ENCODE results near the gene PRDM5. TPM values are rescaled to one million over a fixed set of nuclear protein-coding genes. Genes with fewer than 3 reads are reported as not detected.

Gene PRDM5
- total RNA-seq, 1 donor from 2014 or later: not detected

GRCh38 chr4:120722655-120723054 is 199.9 kb downstream of the PRDM5 start:
- Mint-ChIP-seq H3K36me3 (ENCODE audit: low read depth) (no peaks in the 10 kb centered on the region), H3K9me3 (no peaks in the 10 kb centered on the region), H3K4me1 (ENCODE audit: low read depth) (no peaks in the 10 kb centered on the region), H3K27me3 (ENCODE audit: insufficient read depth) (peaks cover 7% of the 10 kb centered on the region), H3K4me3 (no peak overlapping the region), H3K27ac (no peak overlapping the region)
- no peak for DNase-seq (ENCODE audit: low spot score)
- intact Hi-C loops (cut with micrococcal nuclease): no loop called here

- no peaks in the 10 kb centered on the region for H3K4me1 Mint-ChIP-seq (ENCODE audit: low read depth)
- no peak overlapping the region for H3K27ac Mint-ChIP-seq
- intact Hi-C loops (cut with micrococcal nuclease): no loop called here
- DNase-seq (ENCODE audit: low spot score): no peak
- no peak overlapping the region for H3K4me3 Mint-ChIP-seq
- peaks cover 11% of the 10 kb centered on the region for H3K27me3 Mint-ChIP-seq (ENCODE audit: insufficient read depth)
- H3K9me3 Mint-ChIP-seq: no peaks in the 10 kb centered on the region
- H3K36me3 Mint-ChIP-seq (ENCODE audit: low read depth): no peaks in the 10 kb centered on the region
These were observed 202.1 kb downstream of the PRDM5 start for GRCh38 chr4:120720354-120720934.

DNA sequence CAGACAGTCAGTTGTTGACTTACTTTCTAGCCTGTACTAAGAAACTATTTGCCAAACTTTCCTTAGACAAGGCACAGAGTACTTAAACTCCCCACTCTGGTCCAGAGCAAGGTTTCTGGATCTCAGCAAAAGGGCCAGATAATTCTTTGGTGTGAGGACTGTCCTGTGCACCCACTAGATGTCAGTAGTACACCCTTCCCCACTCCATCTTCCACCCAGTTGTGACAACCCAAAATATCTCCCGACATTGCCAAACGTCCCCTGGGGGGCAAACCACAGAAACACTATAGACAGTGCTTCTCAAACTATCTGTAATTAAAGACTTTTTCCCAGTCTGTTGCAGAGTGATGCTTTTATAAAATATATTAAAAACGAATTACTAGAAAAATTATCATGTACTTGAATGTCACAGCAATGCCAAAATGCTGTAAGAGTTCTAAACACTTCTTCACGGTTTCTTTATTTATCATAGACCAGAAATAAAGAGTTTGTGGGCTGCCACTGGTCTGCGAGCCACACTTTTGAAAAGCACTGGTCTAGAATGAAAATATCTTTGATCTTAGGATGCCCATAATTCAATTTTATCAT is 203.5 kb downstream of the PRDM5 start:
- intact Hi-C loops (cut with micrococcal nuclease): loop anchor here (1.0 to 5.0 kb wide), 4 partner anchors 258 to 588 kb away; no protein-coding TSS in a partner anchor
- Mint-ChIP-seq H3K4me3 (no peak overlapping the region), H3K9me3 (no peaks in the 10 kb centered on the region), H3K4me1 (ENCODE audit: low read depth) (no peaks in the 10 kb centered on the region), H3K36me3 (ENCODE audit: low read depth) (no peaks in the 10 kb centered on the region), H3K27me3 (ENCODE audit: insufficient read depth) (peaks cover 16% of the 10 kb centered on the region), H3K27ac (no peak overlapping the region)
- no peak for DNase-seq (ENCODE audit: low spot score)

DNA sequence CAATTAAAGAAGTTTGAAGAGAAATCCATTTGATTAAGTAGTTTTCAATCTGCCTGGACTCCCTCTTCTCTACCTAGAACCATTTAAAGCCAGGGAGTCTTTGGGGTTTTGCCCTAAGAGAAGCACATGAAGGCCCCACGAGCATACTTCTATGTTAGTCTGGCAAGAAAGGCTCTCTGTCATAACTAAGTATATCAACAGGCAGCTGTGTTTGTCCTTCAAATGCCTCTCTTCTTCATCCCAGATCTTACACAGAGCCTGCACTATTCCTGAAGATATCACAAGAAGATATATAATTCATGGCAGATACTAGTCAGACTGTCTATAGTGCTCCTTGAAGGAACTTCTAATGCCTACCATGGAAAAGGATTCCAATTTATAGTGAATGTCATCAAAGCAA is 206.2 kb downstream of the PRDM5 start:
- no peaks in the 10 kb centered on the region for H3K9me3 Mint-ChIP-seq
- no peaks in the 10 kb centered on the region for H3K4me1 Mint-ChIP-seq (ENCODE audit: low read depth)
- no peak overlapping the region for H3K4me3 Mint-ChIP-seq
- no peak overlapping the region for H3K27ac Mint-ChIP-seq
- H3K36me3 Mint-ChIP-seq (ENCODE audit: low read depth): no peaks in the 10 kb centered on the region
- intact Hi-C loops (cut with micrococcal nuclease): loop anchor here (5.0 kb wide), 1 partner anchor 559 kb away; no protein-coding TSS in a partner anchor
- no peak for DNase-seq (ENCODE audit: low spot score)
- H3K27me3 Mint-ChIP-seq (ENCODE audit: insufficient read depth): peaks cover 15% of the 10 kb centered on the region

- no peaks in the 10 kb centered on the region for H3K4me1 Mint-ChIP-seq (ENCODE audit: low read depth)
- no peak for DNase-seq (ENCODE audit: low spot score)
- H3K36me3 Mint-ChIP-seq (ENCODE audit: low read depth): no peaks in the 10 kb centered on the region
- intact Hi-C loops (cut with micrococcal nuclease): loop anchor here (5.0 kb wide), 1 partner anchor 557 kb away; no protein-coding TSS in a partner anchor
- no peaks in the 10 kb centered on the region for H3K9me3 Mint-ChIP-seq
- no peak overlapping the region for H3K27ac Mint-ChIP-seq
- peaks cover 15% of the 10 kb centered on the region for H3K27me3 Mint-ChIP-seq (ENCODE audit: insufficient read depth)
- H3K4me3 Mint-ChIP-seq: no peak overlapping the region
These were observed 208.0 kb downstream of the PRDM5 start for GRCh38 chr4:120714417-120715010.

DNA sequence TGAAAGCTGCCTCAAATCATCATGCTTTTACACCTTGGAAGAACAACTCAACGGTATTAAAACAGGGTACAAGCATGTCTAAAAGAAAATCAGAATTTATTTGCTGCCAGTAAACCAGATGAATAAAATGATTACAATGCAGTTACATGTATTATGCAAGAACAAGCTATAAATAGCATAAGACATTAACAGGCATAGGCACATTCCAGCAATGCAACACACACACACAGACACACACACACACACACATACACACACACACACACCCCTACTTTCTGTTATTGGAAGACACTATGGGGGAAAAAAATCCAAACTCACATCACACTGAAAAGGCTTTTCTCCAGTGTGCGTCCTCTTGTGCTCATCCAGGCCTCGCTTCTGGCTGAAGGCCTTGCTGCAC is 212.5 kb downstream of the PRDM5 start:
- Mint-ChIP-seq H3K4me3 (no peak overlapping the region), H3K4me1 (ENCODE audit: low read depth) (no peaks in the 10 kb centered on the region), H3K9me3 (no peaks in the 10 kb centered on the region), H3K27me3 (ENCODE audit: insufficient read depth) (peaks cover 7% of the 10 kb centered on the region), H3K36me3 (ENCODE audit: low read depth) (no peaks in the 10 kb centered on the region), H3K27ac (no peak overlapping the region)
- intact Hi-C loops (cut with micrococcal nuclease): no loop called here
- DNase-seq (ENCODE audit: low spot score): no peak

DNA sequence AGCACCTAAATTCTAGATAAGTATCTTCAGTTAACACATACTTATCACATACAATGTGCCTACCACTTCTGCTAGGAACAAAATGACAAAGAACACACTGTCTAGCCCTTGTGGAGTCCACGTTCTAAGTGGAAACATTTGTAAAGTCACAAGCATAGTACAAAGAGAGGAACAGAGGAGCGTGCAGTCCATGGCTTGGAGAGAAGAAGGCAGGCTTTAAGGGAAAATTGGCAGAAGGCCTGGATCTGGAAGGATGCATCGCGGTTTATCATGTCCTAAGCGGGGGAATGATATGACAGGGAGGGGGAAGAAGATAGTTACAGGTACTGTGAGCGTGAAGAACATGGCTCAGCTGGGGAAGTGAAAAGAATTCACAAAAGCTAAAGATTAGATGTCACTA is 218.0 kb downstream of the PRDM5 start:
- intact Hi-C loops (cut with micrococcal nuclease): no loop called here
- H3K9me3 Mint-ChIP-seq: no peaks in the 10 kb centered on the region
- no peak overlapping the region for H3K4me3 Mint-ChIP-seq
- peaks cover 2% of the 10 kb centered on the region for H3K27me3 Mint-ChIP-seq (ENCODE audit: insufficient read depth)
- no peak overlapping the region for H3K27ac Mint-ChIP-seq
- H3K4me1 Mint-ChIP-seq (ENCODE audit: low read depth): no peaks in the 10 kb centered on the region
- H3K36me3 Mint-ChIP-seq (ENCODE audit: low read depth): no peaks in the 10 kb centered on the region
- DNase-seq (ENCODE audit: low spot score): no peak

DNA sequence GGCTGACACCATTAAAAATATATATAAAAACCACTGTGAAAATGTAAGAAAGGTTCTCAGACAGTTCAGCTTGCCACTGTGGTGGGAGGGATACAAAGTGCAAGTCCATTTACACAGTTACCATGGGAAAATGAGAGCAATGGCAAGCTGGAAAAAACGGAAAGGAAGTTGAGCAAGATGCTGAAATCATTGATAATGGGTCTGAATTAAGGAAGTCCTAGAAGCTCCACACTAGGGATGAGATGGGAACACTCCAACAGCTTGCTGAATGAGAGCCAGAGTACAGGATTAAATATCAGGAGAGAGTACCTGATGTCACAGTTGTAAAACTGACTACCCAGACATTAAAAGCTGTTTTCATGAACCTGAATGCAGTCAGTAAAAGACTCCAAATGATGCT is 218.6 kb downstream of the PRDM5 start:
- H3K9me3 Mint-ChIP-seq: no peaks in the 10 kb centered on the region
- no peak for DNase-seq (ENCODE audit: low spot score)
- intact Hi-C loops (cut with micrococcal nuclease): no loop called here
- no peaks in the 10 kb centered on the region for H3K4me1 Mint-ChIP-seq (ENCODE audit: low read depth)
- H3K4me3 Mint-ChIP-seq: no peak overlapping the region
- peaks cover 2% of the 10 kb centered on the region for H3K27me3 Mint-ChIP-seq (ENCODE audit: insufficient read depth)
- no peak overlapping the region for H3K27ac Mint-ChIP-seq
- H3K36me3 Mint-ChIP-seq (ENCODE audit: low read depth): no peaks in the 10 kb centered on the region

DNA sequence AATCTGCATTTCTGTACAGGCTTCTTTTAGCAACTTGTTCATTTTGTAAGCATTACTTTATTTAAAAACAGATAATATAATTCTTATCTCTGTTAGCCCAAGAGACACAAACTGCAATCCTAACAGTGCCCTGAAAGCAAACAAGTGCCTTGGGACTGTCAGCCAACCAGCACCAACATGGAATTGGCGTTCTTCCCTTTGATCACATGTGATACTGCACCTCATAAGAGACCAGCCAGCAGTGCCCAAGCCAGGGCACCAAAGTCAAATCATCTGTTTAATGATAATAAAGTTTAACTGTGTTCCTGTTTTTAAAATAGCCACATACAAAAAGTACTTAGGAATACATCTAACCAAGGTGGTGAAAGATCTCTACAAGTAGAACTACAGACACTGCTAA is 223.2 kb downstream of the PRDM5 start:
- Mint-ChIP-seq H3K27me3 (ENCODE audit: insufficient read depth) (peaks cover 5% of the 10 kb centered on the region), H3K4me3 (no peak overlapping the region), H3K27ac (no peak overlapping the region), H3K9me3 (no peaks in the 10 kb centered on the region), H3K36me3 (ENCODE audit: low read depth) (no peaks in the 10 kb centered on the region), H3K4me1 (ENCODE audit: low read depth) (no peaks in the 10 kb centered on the region)
- DNase-seq (ENCODE audit: low spot score): no peak
- intact Hi-C loops (cut with micrococcal nuclease): no loop called here

GRCh38 chr4:120694973-120695372 is 227.6 kb downstream of the PRDM5 start:
- H3K27ac Mint-ChIP-seq: no peak overlapping the region
- peaks cover 7% of the 10 kb centered on the region for H3K27me3 Mint-ChIP-seq (ENCODE audit: insufficient read depth)
- no peaks in the 10 kb centered on the region for H3K36me3 Mint-ChIP-seq (ENCODE audit: low read depth)
- no peak overlapping the region for H3K4me3 Mint-ChIP-seq
- intact Hi-C loops (cut with micrococcal nuclease): no loop called here
- H3K4me1 Mint-ChIP-seq (ENCODE audit: low read depth): no peaks in the 10 kb centered on the region
- DNase-seq (ENCODE audit: low spot score): no peak
- no peaks in the 10 kb centered on the region for H3K9me3 Mint-ChIP-seq

DNA sequence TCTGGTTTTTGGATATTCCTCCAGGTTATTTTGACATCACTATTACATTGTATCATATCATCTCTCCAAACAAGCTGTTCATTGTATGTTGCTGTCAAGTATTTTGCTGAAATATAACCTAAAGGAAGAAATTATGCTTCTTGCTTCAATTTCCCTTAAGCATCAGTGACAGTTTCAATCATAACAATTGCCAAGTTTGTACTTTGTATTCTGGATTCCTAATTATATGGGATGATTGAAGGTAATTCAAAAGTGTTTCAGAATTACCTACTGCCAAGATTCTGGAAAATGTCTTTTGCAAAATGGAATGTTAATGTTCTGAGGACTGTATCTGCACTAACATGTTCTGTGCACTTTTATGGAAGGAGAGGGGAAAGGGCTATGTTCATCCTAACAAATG is 228.7 kb downstream of the PRDM5 start:
- no peaks in the 10 kb centered on the region for H3K4me1 Mint-ChIP-seq (ENCODE audit: low read depth)

GRCh38 chr4:120692964-120693363 is 229.6 kb downstream of the PRDM5 start:
- H3K27me3 Mint-ChIP-seq (ENCODE audit: insufficient read depth): peaks cover 3% of the 10 kb centered on the region
- H3K9me3 Mint-ChIP-seq: no peaks in the 10 kb centered on the region
- no peaks in the 10 kb centered on the region for H3K4me1 Mint-ChIP-seq (ENCODE audit: low read depth)
- no peaks in the 10 kb centered on the region for H3K36me3 Mint-ChIP-seq (ENCODE audit: low read depth)
- intact Hi-C loops (cut with micrococcal nuclease): no loop called here
- H3K4me3 Mint-ChIP-seq: no peak overlapping the region
- no peak overlapping the region for H3K27ac Mint-ChIP-seq
- DNase-seq (ENCODE audit: low spot score): no peak

More for the DNA sequence above, 228.7 kb downstream of the PRDM5 start:
- Mint-ChIP-seq H3K36me3 (ENCODE audit: low read depth) (no peaks in the 10 kb centered on the region), H3K4me3 (no peak overlapping the region), H3K27me3 (ENCODE audit: insufficient read depth) (peaks cover 7% of the 10 kb centered on the region), H3K9me3 (no peaks in the 10 kb centered on the region), H3K27ac (no peak overlapping the region)
- intact Hi-C loops (cut with micrococcal nuclease): no loop called here
- DNase-seq (ENCODE audit: low spot score): no peak

DNA sequence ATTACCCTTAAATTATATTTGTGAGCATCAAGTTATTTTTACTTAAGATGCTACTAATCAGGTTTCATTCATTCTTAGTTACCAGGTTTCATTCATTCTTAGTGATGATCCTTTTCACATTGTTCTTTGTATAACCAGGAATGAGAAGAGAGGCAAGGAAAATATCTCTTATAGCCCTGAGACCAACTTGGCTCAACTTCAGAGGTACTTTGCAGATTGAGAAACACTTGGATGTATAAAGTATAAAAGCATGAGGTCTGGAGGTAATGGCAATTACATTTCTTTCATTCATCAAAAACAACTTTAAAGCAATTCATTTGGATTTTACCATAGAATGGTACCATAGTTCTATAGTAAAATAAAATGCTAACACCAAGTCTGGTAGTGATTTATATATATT is 231.0 kb downstream of the PRDM5 start:
- H3K27me3 Mint-ChIP-seq (ENCODE audit: insufficient read depth): peaks cover 5% of the 10 kb centered on the region
- H3K27ac Mint-ChIP-seq: no peak overlapping the region
- intact Hi-C loops (cut with micrococcal nuclease): no loop called here
- DNase-seq (ENCODE audit: low spot score): no peak
- H3K9me3 Mint-ChIP-seq: no peaks in the 10 kb centered on the region
- no peak overlapping the region for H3K4me3 Mint-ChIP-seq
- no peaks in the 10 kb centered on the region for H3K4me1 Mint-ChIP-seq (ENCODE audit: low read depth)
- no peaks in the 10 kb centered on the region for H3K36me3 Mint-ChIP-seq (ENCODE audit: low read depth)

Measured in activated T-helper 1 cell treated with anti-CD3 and anti-CD28 coated beads, Interleukin-12 subunit alpha, Interleukin-12 subunit beta, Interleukin-2, Interleukin-4 antibody, amounts not matched to agents 30 ng/mL and 10 ng/mL and 1 ng/mL, durations not matched to agents 14 hours and 24 hours and 36 hours (primary cell).